Ishikawa (cell line): ENCODE results near the gene CAMK4.

Experiments used
- CEBPB ChIP-seq: IDR thresholded peaks from 2 replicates; pipeline ENCODE4 v1.6.1; 2012
- CREB1 ChIP-seq: IDR thresholded peaks from 2 replicates; pipeline ENCODE4 v1.6.1; 2012; ENCODE audit warnings: low read depth
- EGR1 ChIP-seq: IDR thresholded peaks from 2 replicates; pipeline ENCODE4 v1.6.1; 2012
- EP300 ChIP-seq: IDR thresholded peaks from 2 replicates; pipeline ENCODE4 v1.6.1; 2012; ENCODE audit warnings: borderline replicate concordance
- FOXM1 ChIP-seq: IDR thresholded peaks from 2 replicates; pipeline ENCODE4 v1.6.1; 2012; ENCODE audit warnings: low read depth, borderline replicate concordance
- NFIC ChIP-seq: IDR thresholded peaks from 2 replicates; pipeline ENCODE4 v1.6.1; 2012
- RAD21 ChIP-seq: IDR thresholded peaks from 2 replicates; pipeline ENCODE4 v1.6.1; 2012; ENCODE audit warnings: low read depth
- REST ChIP-seq: IDR thresholded peaks from 2 replicates; pipeline ENCODE4 v1.6.1; 2012; ENCODE audit warnings: low read depth, mild to moderate bottlenecking
- TAF1 ChIP-seq: IDR thresholded peaks from 2 replicates; pipeline ENCODE4 v1.6.1; 2012; ENCODE audit warnings: low read depth, mild to moderate bottlenecking
- TCF12 ChIP-seq: IDR thresholded peaks from 2 replicates; pipeline ENCODE4 v1.6.1; 2012; ENCODE audit warnings: low read depth
- TEAD4 ChIP-seq: IDR thresholded peaks from 2 replicates; pipeline ENCODE4 v1.6.1; 2012
- YY1 ChIP-seq: IDR thresholded peaks from 2 replicates; pipeline ENCODE4 v1.6.1; 2012; ENCODE audit warnings: low read depth
- ZBTB7A ChIP-seq: IDR thresholded peaks from 2 replicates; pipeline ENCODE4 v1.6.1; 2012; ENCODE audit warnings: low read depth
- TF ChIP-seq, protein P1 (sequence below): IDR thresholded peaks from 2 replicates; pipeline ENCODE4 v1.6.1; 2012
- TF ChIP-seq, protein P2 (sequence below): IDR thresholded peaks from 2 replicates; pipeline ENCODE4 v1.6.1; 2012

The CAMK4 gene

GRCh38 chr5:111228520-111229220, 4.5 kb downstream of the CAMK4 start:
- TF ChIP-seq, protein P1, sequence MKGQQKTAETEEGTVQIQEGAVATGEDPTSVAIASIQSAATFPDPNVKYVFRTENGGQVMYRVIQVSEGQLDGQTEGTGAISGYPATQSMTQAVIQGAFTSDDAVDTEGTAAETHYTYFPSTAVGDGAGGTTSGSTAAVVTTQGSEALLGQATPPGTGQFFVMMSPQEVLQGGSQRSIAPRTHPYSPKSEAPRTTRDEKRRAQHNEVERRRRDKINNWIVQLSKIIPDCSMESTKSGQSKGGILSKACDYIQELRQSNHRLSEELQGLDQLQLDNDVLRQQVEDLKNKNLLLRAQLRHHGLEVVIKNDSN = no peak
- no peak for TF ChIP-seq RAD21
- TF ChIP-seq EGR1 = no peak
- TF ChIP-seq CREB1 = no peak
- no peak for TF ChIP-seq EP300
- TF ChIP-seq CEBPB = no peak
- no peak for TF ChIP-seq FOXM1
- TF ChIP-seq, protein P2, sequence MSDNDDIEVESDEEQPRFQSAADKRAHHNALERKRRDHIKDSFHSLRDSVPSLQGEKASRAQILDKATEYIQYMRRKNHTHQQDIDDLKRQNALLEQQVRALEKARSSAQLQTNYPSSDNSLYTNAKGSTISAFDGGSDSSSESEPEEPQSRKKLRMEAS = no peak
- no peak for TF ChIP-seq TCF12
- no peak for TF ChIP-seq TEAD4
- TF ChIP-seq NFIC = no peak
- TF ChIP-seq TAF1 = no peak
- TF ChIP-seq ZBTB7A = no peak
- TF ChIP-seq REST = no peak
- TF ChIP-seq YY1 = no peak

DNA sequence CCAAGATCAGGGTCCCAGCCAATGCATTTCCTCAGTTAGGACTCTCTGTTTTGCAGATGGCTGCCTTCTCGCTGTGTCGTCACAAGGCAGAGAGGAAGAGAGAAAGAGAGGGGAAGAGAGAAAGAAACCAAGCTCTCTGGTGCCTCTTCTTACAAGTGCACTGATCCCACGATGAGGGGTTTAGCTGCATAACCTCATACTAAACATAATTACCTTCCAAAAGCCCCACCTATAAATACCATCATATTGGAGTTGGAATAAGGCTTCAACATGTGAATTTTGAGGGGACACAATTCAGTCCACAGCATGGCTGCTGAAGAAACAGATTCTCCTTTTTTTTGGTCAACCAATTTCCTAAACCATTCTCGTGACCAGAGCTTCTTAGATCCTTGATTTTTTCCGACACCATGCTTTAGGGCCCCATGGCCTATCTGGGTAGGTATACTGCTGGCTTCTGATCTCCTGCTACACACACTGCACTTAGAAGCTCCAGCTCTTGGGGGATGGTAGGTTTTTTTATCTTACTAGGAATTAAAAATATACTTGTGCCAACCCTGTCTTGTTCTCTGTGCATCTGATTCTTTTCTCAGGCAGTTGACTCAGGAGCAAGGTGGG, 5.1 kb downstream of the CAMK4 start:
- no peak for TF ChIP-seq CREB1
- no peak for TF ChIP-seq TCF12
- TF ChIP-seq TEAD4 = no peak
- TF ChIP-seq, protein P2 = no peak
- TF ChIP-seq EGR1 = no peak
- no peak for TF ChIP-seq NFIC
- TF ChIP-seq EP300 = no peak
- TF ChIP-seq RAD21 = no peak

DNA sequence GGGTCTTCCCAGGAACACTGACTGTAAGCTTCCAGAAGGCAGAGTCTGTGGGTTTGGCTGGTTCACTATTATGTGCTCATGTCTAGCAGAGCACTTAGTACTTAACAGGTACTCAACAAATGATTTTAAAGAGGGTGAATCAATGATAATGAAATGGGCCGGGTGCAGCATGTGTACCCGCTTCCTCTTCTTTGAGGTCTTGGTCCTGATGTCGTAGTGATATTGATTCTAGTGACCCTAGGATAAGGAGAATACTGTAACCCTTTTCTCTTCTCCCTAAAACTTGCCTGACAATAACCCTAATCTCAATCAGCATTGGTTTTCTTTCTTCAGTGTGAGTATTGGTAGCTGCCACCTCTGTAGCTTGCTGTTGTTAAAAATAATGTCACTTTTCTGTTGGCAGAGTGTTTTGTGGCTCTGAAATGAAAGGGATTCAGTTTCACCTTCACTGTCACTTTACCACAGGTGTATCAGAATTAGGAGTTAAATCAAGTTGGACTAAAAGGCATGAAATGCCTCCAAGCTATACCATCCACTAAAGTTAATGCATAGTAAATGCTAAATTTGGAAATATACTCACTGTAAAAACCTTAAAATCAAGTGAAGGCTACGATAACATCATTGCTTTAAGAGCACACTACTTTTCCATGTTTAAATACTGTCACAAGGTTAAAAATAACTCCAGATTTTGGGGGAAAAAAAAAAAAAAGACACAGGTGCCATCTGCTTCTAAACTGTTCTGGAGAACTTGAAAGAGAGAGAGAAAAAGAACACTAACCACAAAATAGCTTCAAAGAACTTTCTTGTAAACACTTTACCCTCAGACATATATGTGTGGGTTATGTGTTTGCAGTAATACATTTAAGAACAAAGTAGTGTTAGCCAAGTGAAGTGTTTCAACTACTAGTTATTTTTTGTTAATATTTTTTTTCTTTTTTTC, 6.0 kb downstream of the CAMK4 start:
- TF ChIP-seq CREB1 (no peak), CEBPB (no peak), NFIC (no peak), TEAD4 (no peak), TCF12 (no peak), ZBTB7A (no peak), EP300 (no peak)
- TF ChIP-seq, protein P2 = no peak

DNA sequence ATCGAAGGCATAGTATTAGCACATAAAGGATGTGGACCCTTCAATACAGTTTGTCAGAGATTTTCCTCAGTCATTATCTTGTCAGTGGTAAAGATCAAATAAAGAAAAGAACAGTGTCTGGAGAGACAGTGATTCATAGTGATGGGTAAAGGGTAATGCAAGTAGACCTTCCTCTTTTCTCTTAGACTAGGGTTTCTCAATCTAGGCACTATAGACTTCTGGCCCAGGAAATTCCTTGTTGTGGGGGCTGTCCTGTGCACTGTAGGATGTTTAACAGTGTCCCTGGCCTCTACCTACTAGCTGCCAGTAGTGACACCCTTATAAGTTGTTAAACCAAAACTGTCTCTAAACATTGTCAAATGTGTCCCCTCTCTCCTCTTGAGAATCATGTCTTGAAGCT, 6.9 kb downstream of the CAMK4 start:
- TF ChIP-seq RAD21 (no peak), ZBTB7A (no peak), TEAD4 (no peak), TCF12 (no peak), REST (no peak), EGR1 (no peak), YY1 (no peak), TAF1 (no peak), CEBPB (no peak)
- TF ChIP-seq, protein P2 = no peak
- TF ChIP-seq, protein P1 = no peak
